Stimulated activated CD4-positive, alpha-beta T cell treated with anti-CD3 and anti-CD28 coated beads, Interleukin-12 subunit alpha, Interleukin-12 subunit beta, amount 100 ng/mL, for 24 hours (primary cell): ENCODE data around the gene ACTL8.
"Not testable (repeated sequence)": the region's sequence is repeated elsewhere in the genome, so short reads cannot be mapped to it uniquely, and the experiment has no call there.

ENCODE experiments used
- DNase-seq, 2 experiments: peaks; one replicate each; pipeline ENCODE4 v3.0.0-alpha.2; 2020; ENCODE audit warnings: low read depth in 2 of 2

Gene ACTL8

DNA sequence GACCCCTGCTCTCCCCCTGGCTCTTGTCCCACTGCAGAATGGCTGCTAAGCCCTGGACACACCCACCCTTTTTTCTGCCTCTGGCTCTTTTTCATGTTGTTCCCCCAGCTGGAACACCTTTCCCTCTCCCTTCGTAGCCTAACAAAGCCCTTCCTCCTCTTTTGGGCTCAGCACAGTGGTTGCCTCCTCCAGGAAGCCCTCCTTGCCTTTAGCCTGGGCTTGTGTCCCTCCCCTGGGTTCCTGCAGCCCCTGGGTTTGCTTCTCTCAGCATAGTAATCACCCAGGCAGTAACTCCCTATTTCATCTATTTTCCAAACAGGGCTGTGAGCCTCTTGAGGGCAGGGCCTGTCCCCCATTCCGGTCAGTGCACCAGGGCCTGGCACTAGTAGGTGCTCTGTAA is 19.8 kb upstream of the ACTL8 start:
- no peak for DNase-seq

DNA sequence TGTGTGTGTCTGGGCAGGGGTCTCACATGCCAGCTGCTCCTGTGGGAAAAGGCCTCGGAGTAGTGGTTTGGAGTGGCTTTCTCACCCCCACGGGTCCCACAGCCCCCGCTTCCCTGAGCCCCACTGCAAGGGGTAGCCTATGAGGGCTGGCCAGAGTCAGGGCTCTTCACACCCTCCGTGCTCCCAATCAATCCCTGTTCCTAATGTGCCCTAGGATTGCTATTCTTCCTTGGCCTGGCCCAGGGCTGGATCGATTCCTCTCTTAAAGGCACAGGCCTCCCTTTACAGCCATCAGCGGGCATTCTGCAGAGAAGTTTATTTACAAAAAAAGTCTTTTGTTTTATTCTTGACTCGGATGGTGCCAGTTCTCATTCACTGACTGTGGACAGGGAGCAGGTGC is 19.3 kb upstream of the ACTL8 start:
- DNase-seq, result no peak

DNA sequence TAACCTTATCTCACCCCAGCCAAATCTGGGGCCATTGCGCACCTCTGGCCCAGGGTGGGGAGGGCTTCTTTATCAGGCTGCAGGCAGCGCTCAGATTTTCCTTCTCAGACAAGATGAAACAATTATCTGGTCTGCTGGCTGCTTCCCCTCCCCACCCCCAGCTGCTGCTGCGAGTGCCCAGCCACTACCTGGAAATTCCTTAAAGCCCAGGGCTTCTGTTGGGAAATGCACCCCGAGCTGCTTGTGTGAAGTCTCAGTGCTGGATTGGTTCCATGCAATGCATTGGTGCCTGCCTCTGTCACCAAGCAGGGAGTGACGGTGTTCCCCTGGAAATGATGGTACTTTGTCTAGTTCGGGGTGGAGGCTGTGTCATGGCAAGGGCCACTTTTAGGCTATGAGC is 18.5 kb upstream of the ACTL8 start:
- DNase-seq, result no peak

DNA sequence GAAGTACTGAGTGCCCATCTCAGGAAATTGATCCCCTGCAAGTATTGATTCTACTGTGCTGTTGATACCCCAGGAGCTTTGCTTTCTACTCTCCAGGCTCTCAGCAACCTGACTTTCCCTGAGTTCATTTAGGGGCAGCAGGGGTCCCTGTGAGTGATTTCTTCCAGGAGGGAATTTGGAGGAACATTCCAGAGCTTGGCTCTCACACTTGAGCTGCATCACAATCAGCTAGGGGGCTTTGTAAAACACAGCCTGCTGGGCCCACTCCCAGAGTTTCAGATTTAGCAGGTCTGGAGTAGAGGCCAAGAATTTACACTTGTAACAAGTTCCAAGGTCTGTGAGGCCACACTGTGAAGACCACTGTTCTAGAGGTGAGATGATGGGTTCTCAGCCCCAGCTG is 16.1 kb upstream of the ACTL8 start:
- no peak for DNase-seq

DNA sequence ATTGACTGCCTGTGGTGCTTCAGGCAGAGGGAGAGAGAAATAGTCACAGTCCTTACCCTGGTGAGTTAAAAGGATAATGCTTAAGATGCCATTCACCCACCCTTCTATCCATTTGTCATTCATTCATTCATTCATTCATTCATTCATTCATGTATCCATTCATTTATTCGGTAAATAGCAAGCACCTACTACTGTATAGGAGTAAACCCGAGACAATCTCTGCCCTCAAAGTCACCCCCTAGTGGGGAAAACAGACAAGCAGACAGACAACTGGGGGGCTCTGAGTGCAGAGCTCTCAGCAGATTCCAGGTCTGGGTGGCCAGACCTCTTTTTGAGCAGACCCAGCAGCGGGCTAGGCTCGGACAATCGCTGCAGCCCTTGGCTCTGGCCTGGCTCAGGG is 14.1 kb upstream of the ACTL8 start:
- DNase-seq, result no peak

DNA sequence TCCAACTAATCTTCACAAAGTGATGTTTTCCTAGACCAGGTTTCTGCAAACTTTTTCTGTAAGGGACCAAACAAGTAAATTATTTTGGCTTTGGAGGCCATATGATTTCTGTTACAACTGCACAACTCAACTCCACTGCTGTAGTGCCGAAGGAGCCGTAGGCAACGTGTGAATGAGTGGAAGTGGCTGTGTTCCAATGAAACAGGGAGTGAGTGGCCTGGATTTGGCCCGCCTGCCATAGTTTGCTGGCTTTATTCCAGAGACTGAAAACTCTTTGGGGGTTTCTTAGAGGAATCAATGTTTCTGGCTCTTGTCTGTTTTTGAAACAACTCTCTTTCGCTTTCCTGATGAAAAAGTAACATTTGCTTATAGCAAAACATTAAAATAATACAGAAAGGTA is 12.6 kb upstream of the ACTL8 start:
- no peak for DNase-seq

DNA sequence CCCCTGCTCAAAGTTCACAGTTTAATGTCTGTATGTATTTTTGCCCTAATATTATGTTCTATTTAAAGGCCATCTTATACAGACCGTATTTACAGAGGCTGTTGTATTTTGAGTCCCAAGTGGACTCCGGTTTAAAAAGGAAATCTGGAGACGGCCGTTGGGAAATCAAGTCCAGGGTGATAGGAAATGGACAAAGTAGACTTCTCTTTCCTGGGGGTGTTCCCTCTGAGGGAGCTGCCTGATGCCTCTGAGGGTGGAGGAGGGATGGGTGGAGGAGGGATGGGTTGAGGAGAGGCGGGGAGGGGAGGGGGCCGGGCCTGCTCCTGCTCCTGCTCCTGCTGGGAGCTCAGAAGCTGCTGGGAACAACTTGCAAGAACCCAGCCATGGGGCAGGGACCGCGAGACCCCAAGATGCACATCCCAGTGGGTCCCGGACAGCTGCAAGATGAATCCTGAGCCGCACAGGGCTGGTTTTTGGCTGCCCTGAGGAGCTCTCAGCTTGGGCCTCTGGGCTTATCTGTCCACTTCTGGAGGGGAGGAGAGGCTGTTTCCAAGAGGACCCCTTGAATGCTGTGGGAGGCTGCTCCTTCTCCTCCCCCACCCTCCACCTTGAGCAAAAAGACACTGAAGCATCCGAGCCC is 12.0 kb upstream of the ACTL8 start:
- no peak for DNase-seq

DNA sequence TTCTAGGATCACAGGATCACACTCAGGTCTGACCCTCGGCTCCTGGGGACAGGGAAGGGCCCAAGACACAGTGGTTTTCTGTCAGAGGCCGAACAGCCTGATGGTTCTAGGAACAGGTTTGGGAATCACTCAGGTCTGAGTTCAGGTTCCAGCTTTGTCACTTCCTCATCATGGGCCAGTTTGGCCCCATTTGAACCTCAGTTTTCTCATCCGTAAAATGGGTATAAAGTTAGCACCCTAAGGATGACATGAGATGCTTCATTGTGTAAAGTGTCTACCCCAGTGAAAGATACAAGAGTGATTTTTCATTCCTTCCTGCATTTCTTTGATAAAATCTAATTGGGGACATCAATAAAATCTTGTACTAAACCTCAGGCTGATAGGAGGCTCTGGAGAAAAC is 11.2 kb upstream of the ACTL8 start:
- no peak for DNase-seq

DNA sequence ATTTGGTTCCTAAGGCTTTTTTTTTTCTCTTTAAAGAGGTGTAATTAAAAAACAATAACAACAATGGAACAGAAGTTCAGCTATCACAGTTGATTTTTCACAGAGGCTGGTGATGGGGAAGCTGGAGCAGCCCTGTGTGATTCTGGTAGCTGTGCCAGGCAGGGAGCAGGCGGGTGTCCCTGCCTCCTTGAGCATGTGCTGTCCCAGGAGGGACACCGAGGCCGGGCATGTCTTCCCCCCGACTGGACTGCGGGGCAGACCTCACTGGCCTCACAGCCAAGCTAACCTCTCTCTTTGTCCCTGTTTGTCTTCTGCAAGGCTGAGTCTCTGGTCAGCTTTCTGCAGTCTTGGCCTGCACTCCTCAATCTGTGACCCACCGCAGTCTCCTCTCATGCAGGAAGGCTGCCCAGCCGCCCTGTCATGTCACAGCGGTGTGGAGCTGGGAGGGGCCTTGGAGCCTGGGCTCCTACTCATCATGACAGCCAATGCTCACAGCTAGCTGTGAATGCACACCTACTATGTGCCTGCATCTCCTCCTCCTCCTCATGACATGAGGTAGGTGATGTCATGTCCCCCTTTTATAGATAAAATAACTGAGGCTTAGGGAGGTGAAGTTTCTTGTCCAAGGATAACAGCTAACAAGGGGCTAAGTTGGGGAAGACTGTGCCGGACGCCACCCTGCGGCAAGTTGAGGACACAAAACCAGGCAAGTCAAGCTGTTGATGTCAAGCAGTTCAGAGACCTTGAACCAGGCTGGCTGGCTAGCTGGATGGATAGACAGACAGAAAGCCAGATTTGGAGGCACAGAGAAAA is 10.3 kb upstream of the ACTL8 start:
- no peak for DNase-seq

DNA sequence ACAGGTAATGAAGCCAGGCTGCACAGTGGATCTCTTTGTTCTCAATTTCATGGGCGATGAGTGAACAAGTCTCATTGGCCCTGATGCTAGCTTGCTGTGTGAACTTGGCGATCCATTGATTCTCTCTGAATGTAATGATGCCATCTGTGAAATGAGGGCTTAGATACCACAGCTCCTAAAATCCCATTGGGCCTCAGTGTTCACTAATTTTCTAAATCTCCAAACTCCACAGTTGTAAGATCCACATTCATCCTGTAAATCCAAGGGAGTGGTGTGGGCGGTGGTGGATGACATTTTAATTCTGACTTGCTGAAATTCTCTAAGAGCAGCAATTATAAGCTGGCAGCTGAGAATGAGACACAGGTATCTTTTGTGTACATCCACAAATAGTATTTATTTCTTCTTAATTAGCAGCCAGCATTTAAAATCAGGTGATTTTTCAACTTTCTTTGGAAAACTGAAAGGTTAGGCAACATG is 9.6 kb upstream of the ACTL8 start:
- DNase-seq, result no peak

DNA sequence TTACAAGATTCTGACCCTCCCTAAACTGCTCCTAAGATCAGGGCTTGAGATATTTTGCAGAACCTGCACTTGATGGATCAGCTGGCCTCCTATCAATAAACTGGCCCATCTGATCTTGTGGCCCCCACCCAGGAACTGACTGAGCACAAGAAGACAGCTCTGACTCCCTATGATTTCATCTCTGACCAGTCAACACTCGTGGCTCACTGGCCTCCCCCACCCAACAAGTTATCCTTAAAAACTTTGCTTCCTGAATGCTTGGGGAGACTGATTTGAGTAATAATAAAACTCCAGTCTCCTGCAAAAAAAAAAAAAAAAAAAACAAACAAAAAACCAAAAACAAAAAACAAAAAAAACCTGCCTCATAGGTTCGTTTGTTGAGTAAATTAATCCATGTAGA is 8.9 kb upstream of the ACTL8 start:
- DNase-seq, result not testable (repeated sequence)

DNA sequence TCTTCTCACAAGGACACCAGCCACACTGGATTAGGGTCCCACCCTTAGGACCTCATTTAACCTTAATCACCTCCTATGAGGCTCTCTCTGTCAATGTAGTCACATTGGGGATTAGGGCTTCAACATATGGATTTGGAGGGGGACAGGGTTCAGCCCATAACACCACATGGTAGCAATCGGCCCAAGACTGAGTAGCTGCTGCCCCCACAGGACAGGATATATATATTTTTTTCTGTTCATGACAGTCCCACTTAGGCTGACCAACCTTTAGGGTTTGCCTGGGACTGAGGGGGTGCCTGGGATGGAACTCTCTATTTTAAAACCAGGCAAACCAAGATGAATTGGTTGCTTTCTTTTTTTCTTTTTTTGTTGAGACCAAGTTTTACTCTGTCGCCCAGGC is 8.2 kb upstream of the ACTL8 start:
- no peak for DNase-seq

DNA sequence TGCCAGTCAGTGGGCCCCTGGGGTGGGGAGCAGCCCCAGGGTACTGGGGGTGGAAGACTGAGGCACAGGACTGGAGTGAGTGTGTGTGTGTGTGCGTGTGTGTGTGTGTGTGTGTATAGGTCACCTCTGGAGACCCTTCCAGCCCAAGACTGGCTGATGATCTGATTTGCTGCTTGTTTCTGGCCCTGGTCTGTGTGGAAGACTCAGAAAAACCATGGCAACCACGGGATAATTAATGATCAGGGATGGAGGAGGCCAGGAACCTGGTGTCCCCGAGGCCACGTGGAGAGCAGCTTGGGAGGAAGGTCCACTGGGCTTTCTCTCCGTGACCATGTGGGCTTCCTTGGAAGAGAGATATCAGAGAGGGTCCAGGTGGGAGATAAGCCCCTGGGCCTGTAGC is 4.8 kb upstream of the ACTL8 start:
- no peak for DNase-seq

DNA sequence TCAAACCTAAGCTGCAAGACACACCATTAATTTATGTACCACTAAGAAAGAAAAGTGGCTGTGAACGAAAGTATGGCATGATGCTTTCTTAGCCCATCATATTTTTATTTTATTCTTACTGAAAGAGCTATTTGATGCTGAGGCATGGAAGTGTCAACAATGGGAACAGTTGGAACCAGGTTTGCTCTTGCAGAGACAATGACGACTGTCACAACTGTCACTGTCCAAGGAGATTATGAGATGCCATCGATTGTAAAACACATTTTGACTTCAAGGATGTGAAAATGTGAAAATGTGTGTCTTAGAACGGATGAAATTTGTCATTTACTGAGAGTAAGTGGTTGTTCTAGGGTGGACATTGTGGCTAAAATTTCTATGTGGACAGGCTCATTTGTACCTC is 2.8 kb upstream of the ACTL8 start:
- no peak for DNase-seq

DNA sequence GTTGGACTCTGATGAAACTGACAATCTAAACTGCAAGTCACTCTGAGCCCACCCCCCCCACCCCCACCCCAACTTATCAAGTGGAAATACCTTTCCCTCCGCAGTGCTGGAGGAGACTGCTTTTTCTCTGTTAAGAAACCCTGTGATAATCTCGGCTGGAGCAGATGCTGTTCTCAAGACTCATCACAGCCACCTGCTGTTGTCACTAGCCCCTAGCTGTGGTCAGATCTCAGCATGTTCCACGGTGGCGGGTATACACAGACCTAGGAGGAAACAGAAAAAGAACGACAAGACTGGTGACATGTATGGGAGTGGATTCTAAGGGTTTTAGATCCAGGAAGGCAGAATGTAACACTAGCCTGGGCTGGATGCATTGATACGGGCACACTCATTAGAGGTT is 2.3 kb downstream of the ACTL8 start:
- DNase-seq, result no peak

DNA sequence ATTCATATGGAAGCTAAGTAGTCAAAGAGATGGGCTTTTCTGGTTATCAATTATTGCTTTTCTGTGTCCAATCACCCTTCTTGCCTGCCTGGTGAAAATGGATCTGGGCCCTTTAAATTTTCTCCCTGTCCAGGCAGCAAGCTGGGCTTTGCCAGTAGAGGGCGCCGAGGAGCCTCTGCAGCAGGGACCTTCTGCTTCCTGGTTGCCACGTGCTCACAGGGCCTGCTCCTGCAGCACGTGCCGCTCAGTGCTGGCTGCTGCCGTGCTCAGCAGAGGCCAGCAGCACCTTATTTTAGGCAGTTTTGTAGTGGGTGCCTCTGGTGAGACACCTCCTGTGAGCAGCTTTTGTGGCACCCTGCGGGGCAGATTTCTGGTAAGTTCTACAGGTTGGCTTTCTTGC is 4.0 kb downstream of the ACTL8 start:
- DNase-seq, result no peak

DNA sequence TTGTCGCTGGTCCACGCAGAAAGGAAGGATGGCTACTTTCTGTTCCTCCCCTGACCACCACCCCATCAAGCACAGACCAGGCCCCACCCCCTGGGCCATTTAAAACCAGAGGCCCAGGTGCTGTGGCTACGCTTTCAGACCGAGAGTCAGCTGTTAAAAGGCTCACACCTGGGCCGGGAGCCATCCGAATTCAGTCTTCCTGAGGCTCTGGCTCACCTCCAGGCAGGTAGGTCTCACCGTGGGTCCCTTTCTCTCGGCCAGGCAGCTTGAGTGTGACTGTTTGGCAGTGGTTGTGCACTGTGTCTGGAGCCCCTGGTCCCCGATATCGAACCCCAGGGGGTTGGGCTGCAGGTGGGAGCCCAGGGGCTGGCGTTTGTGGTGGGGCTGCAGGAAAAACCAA is 7.2 kb downstream of the ACTL8 start:
- no peak for DNase-seq

DNA sequence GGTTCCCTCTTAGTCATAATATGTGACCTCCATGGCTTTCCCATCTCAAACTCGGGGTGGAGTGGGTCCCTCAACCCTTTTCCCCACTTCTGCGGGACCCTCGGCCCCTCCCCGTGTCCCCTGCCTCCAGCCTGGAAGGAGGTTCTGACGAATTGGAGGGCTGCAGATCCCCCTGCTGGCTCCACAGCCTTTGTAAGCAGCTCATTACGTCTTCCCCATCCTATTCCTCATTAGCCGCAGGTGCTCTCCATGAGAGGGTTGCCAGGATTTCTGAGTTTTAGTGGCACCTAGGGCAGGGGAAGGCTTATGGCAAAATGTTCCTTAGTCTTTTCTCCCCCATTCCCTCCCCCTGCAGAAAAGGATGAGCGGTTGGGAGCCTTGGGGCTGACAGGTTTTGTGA is 8.3 kb downstream of the ACTL8 start:
- no peak for DNase-seq

DNA sequence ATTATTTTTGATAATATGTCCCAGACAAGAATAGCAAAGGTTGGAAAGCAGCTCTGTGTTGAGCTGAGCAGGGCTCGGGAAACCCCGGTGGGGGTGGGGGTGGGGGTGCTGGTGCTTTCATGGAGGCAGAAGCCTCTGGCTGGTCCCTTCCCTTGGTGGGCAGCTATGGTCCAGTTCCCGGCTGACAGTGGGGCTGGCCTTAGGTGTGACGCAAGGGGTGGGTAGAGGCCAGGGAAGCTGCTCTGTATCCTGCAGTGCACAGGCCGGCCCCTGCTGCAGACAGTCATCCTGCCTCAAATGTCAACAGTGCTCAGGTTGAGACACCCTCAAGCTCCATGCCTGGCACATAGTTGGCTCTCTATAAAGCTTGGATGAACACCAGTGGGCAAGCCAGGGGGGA is 8.9 kb downstream of the ACTL8 start:
- DNase-seq, result no peak

DNA sequence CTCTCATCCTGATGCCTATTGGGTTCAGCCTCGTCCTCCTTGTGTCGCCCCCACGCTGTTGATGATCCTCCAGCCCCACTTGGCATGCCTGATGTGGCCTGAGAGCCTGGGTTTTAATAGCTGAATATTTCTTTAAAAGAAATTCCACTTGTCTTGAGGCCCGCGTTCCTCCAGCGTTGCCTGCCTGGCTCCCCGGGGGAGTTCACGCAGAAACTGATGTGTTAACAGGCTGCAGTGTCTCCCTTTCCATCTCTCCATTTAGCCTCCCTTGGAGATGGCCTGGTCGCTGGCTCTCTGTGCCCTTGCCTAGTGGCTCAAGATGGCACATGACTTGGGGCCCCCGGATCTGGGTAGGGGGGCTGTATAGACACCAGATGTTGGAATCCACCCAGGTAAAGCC is 9.5 kb downstream of the ACTL8 start:
- DNase-seq, result no peak

DNA sequence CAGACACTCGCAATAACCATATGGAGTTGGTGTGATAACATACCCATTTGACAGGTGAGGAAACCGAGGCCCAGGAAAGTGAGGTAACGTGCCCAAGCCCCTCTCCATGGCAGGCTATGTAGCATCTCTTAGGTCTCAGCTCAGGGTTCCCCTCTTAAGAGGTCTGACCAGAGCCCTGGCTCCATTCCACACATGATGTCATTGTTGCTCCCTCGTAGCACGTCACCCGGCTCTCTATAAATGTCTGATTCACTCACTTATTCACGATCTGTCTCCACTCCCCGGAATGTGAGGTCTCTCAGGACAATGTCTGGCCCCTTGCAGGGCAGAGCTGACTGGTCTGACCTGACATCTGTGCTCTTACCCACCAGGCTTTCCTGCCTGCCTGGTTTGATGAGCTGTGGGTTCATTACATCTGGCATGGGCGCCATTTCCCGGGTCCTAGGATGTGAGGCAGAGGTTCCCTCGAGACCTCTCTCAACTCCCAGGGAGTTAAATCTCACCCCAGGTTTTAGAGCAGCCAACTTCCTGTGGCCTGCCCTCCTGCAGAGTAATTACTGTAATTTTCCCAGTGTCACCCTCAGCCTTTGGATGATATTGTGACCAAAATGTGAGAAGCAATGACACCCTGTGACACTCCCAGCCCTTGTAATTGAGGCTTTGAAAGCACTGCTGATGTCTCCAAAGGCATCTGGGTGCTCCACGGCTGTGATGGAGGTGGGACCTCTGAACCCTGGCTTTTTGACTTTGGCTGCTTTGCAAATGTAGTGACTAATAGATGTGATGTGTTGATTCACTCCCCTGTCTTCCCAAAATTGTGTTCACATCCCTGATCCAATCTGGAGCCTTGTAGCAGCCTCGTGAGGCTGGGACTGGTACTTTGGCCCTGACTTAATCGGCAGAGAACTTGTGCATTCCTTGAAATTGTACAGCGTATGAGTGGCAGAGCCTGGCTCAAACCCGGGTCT is 10.6 kb downstream of the ACTL8 start:
- DNase-seq, result no peak

DNA sequence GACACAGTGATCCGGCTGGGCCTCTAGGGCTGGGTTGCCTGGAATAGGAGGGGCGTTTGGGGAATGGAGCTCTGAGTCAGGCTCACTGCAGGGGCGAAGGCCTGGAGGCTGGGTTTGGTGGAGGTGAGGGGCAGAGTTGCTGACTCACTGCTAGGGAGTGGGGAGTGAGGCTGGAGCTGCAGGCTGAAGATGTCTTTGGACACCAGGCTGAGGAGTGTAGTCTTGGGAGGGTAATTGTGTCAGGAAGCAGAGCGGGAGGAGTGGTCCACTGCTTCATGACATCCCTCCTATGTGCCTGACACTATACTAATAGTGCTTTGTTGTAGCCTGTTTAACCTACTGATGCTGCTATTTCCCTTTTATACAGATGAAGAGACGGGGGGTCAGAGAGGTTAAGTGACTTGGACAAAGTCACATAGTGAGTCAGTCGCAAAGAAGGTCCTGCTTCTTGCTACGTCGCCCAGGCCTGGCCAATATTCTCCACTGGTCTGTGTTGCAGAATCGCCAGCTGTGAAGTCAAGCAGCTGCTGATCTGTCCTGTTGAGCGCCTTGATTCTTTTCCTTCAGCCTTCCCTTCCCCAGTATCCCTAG is 13.6 kb downstream of the ACTL8 start:
- DNase-seq, result no peak
